C4-2B (cell line): Measurements from ENCODE around the gene TTLL5.

Experiments used
- H3K27ac ChIP-seq: fragments of 450-650 bp; 2 replicates; pipeline ENCODE4 v1.5.1; 2017
- CTCF ChIP-seq: fragments of 450-650 bp; conservative IDR thresholded peaks from 2 replicates; pipeline ENCODE4 v1.5.1; 2017; ENCODE audit warnings: mild to moderate bottlenecking
- ZFX ChIP-seq: fragments of 450-650 bp; IDR thresholded peaks from 2 replicates; pipeline ENCODE4 v1.6.1; 2017

The TTLL5 gene

GRCh38 chr14:75711796-75712211, 50.8 kb downstream of the TTLL5 start:
- TF ChIP-seq CTCF (no peak), ZFX (no peak)
- peak overlapping the region; percentile 10; the same call in 1 of the 2 replicates for H3K27ac ChIP-seq

GRCh38 chr14:75714991-75715390, 53.9 kb downstream of the TTLL5 start:
- H3K27ac ChIP-seq: no peak overlapping the region

GRCh38 chr14:75715926-75716780, 55.1 kb downstream of the TTLL5 start:
- H3K27ac ChIP-seq: no peak overlapping the region
- TF ChIP-seq ZFX: no peak
- no peak for TF ChIP-seq CTCF

More at GRCh38 chr14:75714991-75715390, 53.9 kb downstream of the TTLL5 start:
- TF ChIP-seq ZFX (no peak), CTCF (no peak)

- no peak overlapping the region for H3K27ac ChIP-seq
- no peak for TF ChIP-seq ZFX
- no peak for TF ChIP-seq CTCF
These were observed 56.7 kb downstream of the TTLL5 start for GRCh38 chr14:75717729-75718128.

GRCh38 chr14:75718199-75718598, 57.2 kb downstream of the TTLL5 start:
- no peak overlapping the region for H3K27ac ChIP-seq
- TF ChIP-seq ZFX (no peak), CTCF (no peak)

GRCh38 chr14:75720116-75720515, 59.1 kb downstream of the TTLL5 start:
- H3K27ac ChIP-seq: no peak overlapping the region
- TF ChIP-seq CTCF: no peak
- TF ChIP-seq ZFX: no peak

- peak overlapping the region; percentile 17; the same call in 1 of the 2 replicates for H3K27ac ChIP-seq
- no peak for TF ChIP-seq CTCF
- no peak for TF ChIP-seq ZFX
These were observed 59.9 kb downstream of the TTLL5 start for GRCh38 chr14:75720842-75721498.
